ENCODE data around the gene ASIC1.

The ASIC1 gene

GRCh38 chr12:50041062-50041860, 16.1 kb upstream of the ASIC1 start:
- FAIRE-seq = no peak

- no peak for FAIRE-seq
These were observed 15.4 kb upstream of the ASIC1 start for GRCh38 chr12:50041962-50042361.

- no peak for FAIRE-seq
These were observed 14.7 kb upstream of the ASIC1 start for GRCh38 chr12:50042693-50043092.

GRCh38 chr12:50043308-50043707, 14.1 kb upstream of the ASIC1 start:
- no peak for FAIRE-seq

GRCh38 chr12:50043854-50044253, 13.5 kb upstream of the ASIC1 start:
- FAIRE-seq = no peak

- FAIRE-seq = no peak
These were observed 9.6 kb upstream of the ASIC1 start for GRCh38 chr12:50047693-50048250.

GRCh38 chr12:50049254-50050118, 7.9 kb upstream of the ASIC1 start:
- FAIRE-seq = no peak

- no peak for FAIRE-seq
These were observed 7.3 kb upstream of the ASIC1 start for GRCh38 chr12:50050119-50050385.

- no peak for FAIRE-seq
These were observed 6.8 kb upstream of the ASIC1 start for GRCh38 chr12:50050410-50051098.

GRCh38 chr12:50051101-50051806, 6.1 kb upstream of the ASIC1 start:
- FAIRE-seq = no peak

GRCh38 chr12:50052544-50052943, 4.9 kb upstream of the ASIC1 start:
- no peak for FAIRE-seq

- FAIRE-seq = no peak
These were observed 4.4 kb upstream of the ASIC1 start for GRCh38 chr12:50052964-50053363.

GRCh38 chr12:50053583-50053982, 3.8 kb upstream of the ASIC1 start:
- FAIRE-seq = no peak

- FAIRE-seq = no peak
These were observed 1.4 kb upstream of the ASIC1 start for GRCh38 chr12:50055831-50056638.

- FAIRE-seq = no peak
These were observed 788 bp upstream of the ASIC1 start for GRCh38 chr12:50056639-50056976.

- no peak for FAIRE-seq
These were observed 687 bp downstream of the ASIC1 start for GRCh38 chr12:50057896-50058670.

GRCh38 chr12:50058743-50059312, 1.4 kb downstream of the ASIC1 start:
- FAIRE-seq = no peak

GRCh38 chr12:50059440-50060119, 2.2 kb downstream of the ASIC1 start:
- FAIRE-seq = no peak

- no peak for FAIRE-seq
These were observed 2.7 kb downstream of the ASIC1 start for GRCh38 chr12:50060120-50060468.

GRCh38 chr12:50061171-50061570, 3.8 kb downstream of the ASIC1 start:
- no peak for FAIRE-seq
